GM23338 (cell line): ENCODE data around the gene PCP2. TPM values are rescaled to one million over a fixed set of nuclear protein-coding genes. Genes with fewer than 3 reads are reported as not detected.
A peak's percentile ranks its signal among the peaks of the same experiment; 100 is the strongest.
"Not testable (repeated sequence)": the region's sequence is repeated elsewhere in the genome, so short reads cannot be mapped to it uniquely, and the experiment has no call there.

Experiments used
- ATAC-seq: fragments of 200-7000 bp; cut with Tn5 transposase; 3 replicates; pipeline ENCODE4 v1.9.1; 2020
- DNase-seq: peaks from one replicate; pipeline ENCODE4 v3.0.0-alpha.2; 2015; ENCODE audit warnings: low spot score
- H2AFZ ChIP-seq: fragments of 200-600 bp; sonication (generic); 2 replicates; pipeline ENCODE4 v1.8.0; 2016; ENCODE audit warnings: antibody characterized with exemption, mild to moderate bottlenecking, moderate library complexity
- H3F3A ChIP-seq: fragments of 200-600 bp; sonication (generic); replicated peaks from 2 replicates; pipeline ENCODE4 v1.8.0; 2017; ENCODE audit warnings: antibody characterized with exemption, mixed run types, low read depth
- H3K27ac ChIP-seq: fragments of 200-600 bp; sonication (generic); 2 replicates; pipeline ENCODE4 v1.6.1; 2016; ENCODE audit warnings: low read depth
- H3K27me3 ChIP-seq: fragments of 200-600 bp; sonication (generic); 2 replicates; pipeline ENCODE4 v1.8.0; 2016; ENCODE audit warnings: mild to moderate bottlenecking, mixed run types, moderate library complexity; ENCODE audit not compliant: insufficient read depth
- H3K36me3 ChIP-seq: fragments of 200-600 bp; sonication (generic); 2 replicates; pipeline ENCODE4 v1.8.0; 2016; ENCODE audit warnings: mild to moderate bottlenecking; ENCODE audit not compliant: insufficient read depth
- H3K4me1 ChIP-seq: fragments of 200-600 bp; sonication (generic); 2 replicates; pipeline ENCODE4 v1.8.0; 2016; ENCODE audit warnings: mild to moderate bottlenecking, moderate library complexity; ENCODE audit not compliant: insufficient read depth
- H3K4me2 ChIP-seq: fragments of 200-600 bp; sonication (generic); 2 replicates; pipeline ENCODE4 v1.7.1; 2017; ENCODE audit warnings: mixed run types
- H3K4me3 ChIP-seq: fragments of 200-600 bp; sonication (generic); 2 replicates; pipeline ENCODE4 v1.6.1; 2016; ENCODE audit warnings: mixed run types
- H3K79me2 ChIP-seq: fragments of 200-600 bp; sonication (generic); replicated peaks from 2 replicates; pipeline ENCODE4 v1.8.0; 2017; ENCODE audit warnings: mild to moderate bottlenecking; ENCODE audit not compliant: insufficient read depth
- H3K9me2 ChIP-seq: fragments of 200-600 bp; sonication (generic); 2 replicates; pipeline ENCODE4 v1.8.0; 2017; ENCODE audit not compliant: insufficient read depth
- H4K20me1 ChIP-seq: fragments of 200-600 bp; sonication (generic); replicated peaks from 2 replicates; pipeline ENCODE4 v1.8.0; 2017; ENCODE audit warnings: mild to moderate bottlenecking; ENCODE audit not compliant: insufficient read depth
- H3K27ac Mint-ChIP-seq: 2 replicates; pipeline ENCODE4 v1.8.0; 2020; ENCODE audit warnings: inconsistent platforms, mild to moderate bottlenecking, moderate library complexity, mixed read lengths
- H3K27me3 Mint-ChIP-seq: 3 replicates; pipeline ENCODE4 v1.8.0; 2022; ENCODE audit warnings: low read depth, mild to moderate bottlenecking, moderate library complexity, mixed read lengths, inconsistent platforms; ENCODE audit not compliant: insufficient read depth, poor library complexity
- H3K36me3 Mint-ChIP-seq: 3 replicates; pipeline ENCODE4 v1.8.0; 2021; ENCODE audit warnings: low read depth, mild to moderate bottlenecking, inconsistent platforms, moderate library complexity, mixed read lengths
- H3K4me1 Mint-ChIP-seq: 3 replicates; pipeline ENCODE4 v1.8.0; 2020; ENCODE audit warnings: mild to moderate bottlenecking, inconsistent platforms, mixed read lengths
- H3K4me3 Mint-ChIP-seq: 3 replicates; pipeline ENCODE4 v1.8.0; 2021; ENCODE audit warnings: moderate library complexity, mild to moderate bottlenecking, inconsistent platforms, mixed read lengths
- H3K9me3 Mint-ChIP-seq: 3 replicates; pipeline ENCODE4 v1.8.0; 2020; ENCODE audit warnings: moderate library complexity, mild to moderate bottlenecking, inconsistent platforms, mixed read lengths
- CREB1 ChIP-seq: fragments of 250-450 bp; sonication (Bioruptor Pico); IDR thresholded peaks from 2 replicates; pipeline ENCODE4 v1.5.0; 2020; ENCODE audit warnings: low read depth, mild to moderate bottlenecking, moderate library complexity
- EZH2 ChIP-seq: fragments of 200-600 bp; sonication (generic); IDR thresholded peaks from one replicate; pipeline ENCODE4 v1.8.0; 2017; ENCODE audit warnings: antibody characterized with exemption, mild to moderate bottlenecking, low read depth; ENCODE audit not compliant: unreplicated experiment
- JUNB ChIP-seq: IDR thresholded peaks from one replicate; pipeline ENCODE4 v1.6.1; 2016; ENCODE audit warnings: antibody characterized with exemption; ENCODE audit not compliant: unreplicated experiment
- NANOG ChIP-seq: IDR thresholded peaks from 2 replicates; pipeline ENCODE4 v1.6.1; 2016; ENCODE audit warnings: antibody characterized with exemption, borderline replicate concordance
- STAT1 ChIP-seq: IDR thresholded peaks from one replicate; pipeline ENCODE4 v1.6.1; 2016; ENCODE audit warnings: antibody characterized with exemption; ENCODE audit not compliant: unreplicated experiment
- ZNF114 ChIP-seq: fragments of 250-450 bp; sonication (Bioruptor Pico); IDR thresholded peaks from 2 replicates; pipeline ENCODE4 v1.5.0; 2020; ENCODE audit warnings: mild to moderate bottlenecking, moderate library complexity
- ZNF331 ChIP-seq: fragments of 250-450 bp; sonication (Bioruptor Pico); IDR thresholded peaks from 2 replicates; pipeline ENCODE4 v1.5.0; 2020; ENCODE audit warnings: low read depth, mild to moderate bottlenecking, moderate library complexity
- polyA plus RNA-seq: library from polyadenylated mRNA; unstranded; fragments of >200 nt; fragmentation: Nextera tagmentation; extraction: Ambion mirVana; gene quantifications from 2 replicates; pipeline ENCODE4 v1.2.1, GENCODE V29; 2016
- total RNA-seq: library from RNA; depleted of rRNA; stranded (reverse); fragments of >200 nt; shearing (Covaris generic); gene quantifications from 2 replicates; pipeline ENCODE4 v1.2.3, GENCODE V29; 2014
- TF ChIP-seq, protein P1 (sequence below): IDR thresholded peaks from one replicate; pipeline ENCODE4 v1.6.1; 2018; ENCODE audit warnings: antibody characterized with exemption; ENCODE audit not compliant: unreplicated experiment
- TF ChIP-seq, protein P2 (sequence below): IDR thresholded peaks from 2 replicates; pipeline ENCODE4 v1.6.1; 2016; ENCODE audit warnings: antibody characterized with exemption
- TF ChIP-seq, protein P3 (sequence below), 2 experiments: fragments of 200-600 bp in 1 of 2; sonication (generic) in 1 of 2; conservative IDR thresholded peaks; 2 replicates each; pipeline versions ENCODE4 v1.5.1 to v1.6.1; 2016 to 2017; ENCODE audit warnings: antibody characterized with exemption in 2 of 2, low read depth in 2 of 2, mild to moderate bottlenecking in 2 of 2, moderate library complexity in 1 of 2

PCP2 gene
- total and polyA plus RNA-seq, 2 experiments from 2014 or later = not detected

DNA sequence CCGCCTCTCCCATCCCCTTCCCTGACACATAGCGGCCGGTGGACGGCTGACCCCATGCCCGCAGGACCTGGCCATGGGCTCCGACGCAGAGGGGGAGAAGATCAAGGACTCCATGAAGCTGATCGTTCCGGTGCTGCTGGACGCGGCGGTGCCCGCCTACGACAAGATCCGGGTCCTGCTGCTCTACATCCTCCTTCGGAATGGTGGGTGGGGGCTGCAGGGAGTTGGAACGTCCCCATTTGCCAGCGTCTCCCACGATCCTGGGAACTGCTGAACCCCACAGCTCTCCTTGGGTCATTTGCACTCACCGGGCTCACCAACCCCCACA lies 11.0 kb upstream of the PCP2 start (continued):
- TF ChIP-seq, protein P1, sequence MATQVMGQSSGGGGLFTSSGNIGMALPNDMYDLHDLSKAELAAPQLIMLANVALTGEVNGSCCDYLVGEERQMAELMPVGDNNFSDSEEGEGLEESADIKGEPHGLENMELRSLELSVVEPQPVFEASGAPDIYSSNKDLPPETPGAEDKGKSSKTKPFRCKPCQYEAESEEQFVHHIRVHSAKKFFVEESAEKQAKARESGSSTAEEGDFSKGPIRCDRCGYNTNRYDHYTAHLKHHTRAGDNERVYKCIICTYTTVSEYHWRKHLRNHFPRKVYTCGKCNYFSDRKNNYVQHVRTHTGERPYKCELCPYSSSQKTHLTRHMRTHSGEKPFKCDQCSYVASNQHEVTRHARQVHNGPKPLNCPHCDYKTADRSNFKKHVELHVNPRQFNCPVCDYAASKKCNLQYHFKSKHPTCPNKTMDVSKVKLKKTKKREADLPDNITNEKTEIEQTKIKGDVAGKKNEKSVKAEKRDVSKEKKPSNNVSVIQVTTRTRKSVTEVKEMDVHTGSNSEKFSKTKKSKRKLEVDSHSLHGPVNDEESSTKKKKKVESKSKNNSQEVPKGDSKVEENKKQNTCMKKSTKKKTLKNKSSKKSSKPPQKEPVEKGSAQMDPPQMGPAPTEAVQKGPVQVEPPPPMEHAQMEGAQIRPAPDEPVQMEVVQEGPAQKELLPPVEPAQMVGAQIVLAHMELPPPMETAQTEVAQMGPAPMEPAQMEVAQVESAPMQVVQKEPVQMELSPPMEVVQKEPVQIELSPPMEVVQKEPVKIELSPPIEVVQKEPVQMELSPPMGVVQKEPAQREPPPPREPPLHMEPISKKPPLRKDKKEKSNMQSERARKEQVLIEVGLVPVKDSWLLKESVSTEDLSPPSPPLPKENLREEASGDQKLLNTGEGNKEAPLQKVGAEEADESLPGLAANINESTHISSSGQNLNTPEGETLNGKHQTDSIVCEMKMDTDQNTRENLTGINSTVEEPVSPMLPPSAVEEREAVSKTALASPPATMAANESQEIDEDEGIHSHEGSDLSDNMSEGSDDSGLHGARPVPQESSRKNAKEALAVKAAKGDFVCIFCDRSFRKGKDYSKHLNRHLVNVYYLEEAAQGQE = no peak
- TF ChIP-seq, protein P2, sequence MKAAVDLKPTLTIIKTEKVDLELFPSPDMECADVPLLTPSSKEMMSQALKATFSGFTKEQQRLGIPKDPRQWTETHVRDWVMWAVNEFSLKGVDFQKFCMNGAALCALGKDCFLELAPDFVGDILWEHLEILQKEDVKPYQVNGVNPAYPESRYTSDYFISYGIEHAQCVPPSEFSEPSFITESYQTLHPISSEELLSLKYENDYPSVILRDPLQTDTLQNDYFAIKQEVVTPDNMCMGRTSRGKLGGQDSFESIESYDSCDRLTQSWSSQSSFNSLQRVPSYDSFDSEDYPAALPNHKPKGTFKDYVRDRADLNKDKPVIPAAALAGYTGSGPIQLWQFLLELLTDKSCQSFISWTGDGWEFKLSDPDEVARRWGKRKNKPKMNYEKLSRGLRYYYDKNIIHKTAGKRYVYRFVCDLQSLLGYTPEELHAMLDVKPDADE = no peak
- TF ChIP-seq JUNB (no peak), STAT1 (no peak), ZNF114 (CRISPR knock-in tag) (no peak), ZNF331 (CRISPR knock-in tag) (no peak), NANOG (no peak), EZH2 (no peak), CREB1 (CRISPR knock-in tag) (no peak)
- TF ChIP-seq, protein P3, sequence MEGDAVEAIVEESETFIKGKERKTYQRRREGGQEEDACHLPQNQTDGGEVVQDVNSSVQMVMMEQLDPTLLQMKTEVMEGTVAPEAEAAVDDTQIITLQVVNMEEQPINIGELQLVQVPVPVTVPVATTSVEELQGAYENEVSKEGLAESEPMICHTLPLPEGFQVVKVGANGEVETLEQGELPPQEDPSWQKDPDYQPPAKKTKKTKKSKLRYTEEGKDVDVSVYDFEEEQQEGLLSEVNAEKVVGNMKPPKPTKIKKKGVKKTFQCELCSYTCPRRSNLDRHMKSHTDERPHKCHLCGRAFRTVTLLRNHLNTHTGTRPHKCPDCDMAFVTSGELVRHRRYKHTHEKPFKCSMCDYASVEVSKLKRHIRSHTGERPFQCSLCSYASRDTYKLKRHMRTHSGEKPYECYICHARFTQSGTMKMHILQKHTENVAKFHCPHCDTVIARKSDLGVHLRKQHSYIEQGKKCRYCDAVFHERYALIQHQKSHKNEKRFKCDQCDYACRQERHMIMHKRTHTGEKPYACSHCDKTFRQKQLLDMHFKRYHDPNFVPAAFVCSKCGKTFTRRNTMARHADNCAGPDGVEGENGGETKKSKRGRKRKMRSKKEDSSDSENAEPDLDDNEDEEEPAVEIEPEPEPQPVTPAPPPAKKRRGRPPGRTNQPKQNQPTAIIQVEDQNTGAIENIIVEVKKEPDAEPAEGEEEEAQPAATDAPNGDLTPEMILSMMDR (conservative IDR thresholded peaks at IDR 0.05; ENCODE audit: low read depth in 2 of 2) = no peak

DNA sequence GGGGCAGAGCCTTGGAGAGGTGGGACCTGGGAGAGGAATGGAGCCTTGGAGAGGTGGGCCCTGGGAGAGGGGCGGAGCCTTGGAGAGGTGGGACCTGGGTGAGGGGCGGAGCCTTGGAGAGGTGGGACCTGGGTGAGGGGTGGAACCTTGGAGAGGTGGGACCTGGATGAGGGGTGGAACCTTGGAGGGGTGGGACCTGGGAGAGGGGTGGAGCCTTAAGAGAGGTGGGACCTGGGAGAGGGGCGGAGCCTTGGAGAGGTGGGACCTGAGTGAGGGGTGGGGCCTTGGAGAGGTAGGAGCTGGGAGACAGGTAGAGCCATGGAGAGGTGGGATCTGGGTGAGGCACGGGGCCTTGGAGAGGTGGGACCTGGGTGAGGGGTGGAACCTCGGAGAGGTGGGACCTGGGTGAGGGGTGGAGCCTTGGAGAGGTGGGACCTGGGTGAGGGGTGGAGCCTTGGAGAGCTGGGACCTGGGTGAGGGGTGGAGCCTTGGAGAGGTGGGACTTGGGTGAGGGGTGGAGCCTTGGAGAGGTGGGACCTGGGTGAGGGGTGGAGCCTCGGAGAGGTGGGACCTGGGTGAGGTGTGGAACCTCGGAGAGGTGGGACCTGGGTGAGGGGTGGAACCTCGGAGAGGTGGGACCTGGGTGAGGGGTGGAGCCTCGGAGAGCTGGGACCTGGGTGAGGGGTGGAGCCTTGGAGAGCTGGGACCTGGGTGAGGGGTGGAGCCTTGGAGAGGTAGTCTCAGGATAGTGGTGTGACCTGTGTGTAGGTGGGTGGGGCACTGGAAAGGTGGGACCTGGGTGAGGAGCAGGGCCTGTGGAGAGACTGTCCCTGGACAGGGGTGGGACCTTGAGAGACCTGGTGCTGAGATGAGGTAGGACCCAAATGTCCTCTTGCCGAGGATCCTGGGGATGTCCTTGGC lies 10.4 kb upstream of the PCP2 start:
- not testable (repeated sequence) for H3K27ac Mint-ChIP-seq, H3K4me1 Mint-ChIP-seq, H2AFZ ChIP-seq, H3K4me2 ChIP-seq, H3K4me3 ChIP-seq, H3K4me3 Mint-ChIP-seq, H4K20me1 ChIP-seq, H3K27me3 ChIP-seq, H3F3A ChIP-seq, H3K9me3 Mint-ChIP-seq, H3K9me2 ChIP-seq, H3K36me3 Mint-ChIP-seq, H3K27ac ChIP-seq, H3K79me2 ChIP-seq, H3K4me1 ChIP-seq, H3K36me3 ChIP-seq
- peak; percentile 34; the same call in 2 of the 3 replicates for ATAC-seq
- DNase-seq = peak; percentile 72
- peaks cover 11% of the 10 kb centered on the region for H3K27me3 Mint-ChIP-seq
